Astrocyte (in vitro differentiated cells and primary cell): Measurements from ENCODE around the gene DPEP3.

Experiments used
- EZH2 ChIP-seq: IDR thresholded peaks from 2 replicates; pipeline ENCODE4 v1.6.1; 2012; ENCODE audit warnings: mild to moderate bottlenecking, low read length, inconsistent platforms; ENCODE audit not compliant: insufficient read depth
- TF ChIP-seq, protein P1 (sequence below): IDR thresholded peaks from 2 replicates; pipeline ENCODE4 v1.5.1; 2011; ENCODE audit warnings: low read depth, mild to moderate bottlenecking, inconsistent platforms, low read length, moderate library complexity; ENCODE audit not compliant: insufficient read depth

DNA sequence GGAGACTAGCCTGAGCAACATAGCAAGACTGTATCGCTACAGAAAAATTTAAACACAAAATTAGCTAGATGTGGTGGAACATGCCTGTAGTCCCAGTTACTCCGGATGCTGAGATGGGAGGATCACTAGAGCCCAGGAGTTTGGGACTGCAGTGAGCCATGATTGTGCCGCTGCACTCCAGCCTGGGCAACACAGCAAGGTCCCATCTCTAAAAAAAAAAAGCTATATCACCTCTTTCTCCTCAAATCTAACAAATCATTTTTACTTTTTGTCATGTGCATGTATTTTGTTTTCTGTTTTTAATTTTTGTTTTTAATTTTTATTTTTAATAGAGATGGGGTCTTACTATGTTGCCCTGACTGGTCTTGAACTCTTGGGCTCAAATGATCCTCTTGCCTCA, 48.7 kb upstream of the DPEP3 start:
- TF ChIP-seq, protein P1, sequence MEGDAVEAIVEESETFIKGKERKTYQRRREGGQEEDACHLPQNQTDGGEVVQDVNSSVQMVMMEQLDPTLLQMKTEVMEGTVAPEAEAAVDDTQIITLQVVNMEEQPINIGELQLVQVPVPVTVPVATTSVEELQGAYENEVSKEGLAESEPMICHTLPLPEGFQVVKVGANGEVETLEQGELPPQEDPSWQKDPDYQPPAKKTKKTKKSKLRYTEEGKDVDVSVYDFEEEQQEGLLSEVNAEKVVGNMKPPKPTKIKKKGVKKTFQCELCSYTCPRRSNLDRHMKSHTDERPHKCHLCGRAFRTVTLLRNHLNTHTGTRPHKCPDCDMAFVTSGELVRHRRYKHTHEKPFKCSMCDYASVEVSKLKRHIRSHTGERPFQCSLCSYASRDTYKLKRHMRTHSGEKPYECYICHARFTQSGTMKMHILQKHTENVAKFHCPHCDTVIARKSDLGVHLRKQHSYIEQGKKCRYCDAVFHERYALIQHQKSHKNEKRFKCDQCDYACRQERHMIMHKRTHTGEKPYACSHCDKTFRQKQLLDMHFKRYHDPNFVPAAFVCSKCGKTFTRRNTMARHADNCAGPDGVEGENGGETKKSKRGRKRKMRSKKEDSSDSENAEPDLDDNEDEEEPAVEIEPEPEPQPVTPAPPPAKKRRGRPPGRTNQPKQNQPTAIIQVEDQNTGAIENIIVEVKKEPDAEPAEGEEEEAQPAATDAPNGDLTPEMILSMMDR: no peak
- no peak for TF ChIP-seq EZH2
